BJ (cell line): Measurements from ENCODE around the gene CFAP46. TPM values are rescaled to one million over a fixed set of nuclear protein-coding genes. Genes with fewer than 3 reads are reported as not detected.

Experiments
- CTCF ChIA-PET: fragments of 350-600 bp; formaldehyde crosslinking; extraction: SDS; loops from one replicate; lab custom pipeline; 2021; ENCODE audit warnings: antibody characterized with exemption, inconsistent platforms; lab: Yijun Ruan, JAX
- POLR2A ChIA-PET: fragments of 300-600 bp; sonication (Branson Sonifier 250); formaldehyde crosslinking; extraction: SDS; loops from one replicate; lab custom pipeline; 2021; ENCODE audit warnings: antibody characterized with exemption; lab: Charles Lee
- DNase-seq: peaks from one replicate; pipeline ENCODE4 v3.0.0-alpha.2; 2011; ENCODE audit warnings: low read depth
- H3K27me3 ChIP-seq: 2 replicates; pipeline ENCODE4 v1.6.0; 2011; ENCODE audit warnings: low read length; ENCODE audit not compliant: control insufficient read depth, insufficient read depth
- H3K36me3 ChIP-seq: 2 replicates; pipeline ENCODE4 v1.5.1; 2011; ENCODE audit warnings: low read length; ENCODE audit not compliant: control insufficient read depth, insufficient read depth
- H3K4me3 ChIP-seq: 2 replicates; pipeline ENCODE4 v1.5.1; 2011; ENCODE audit warnings: low read depth, mild to moderate bottlenecking, control low read depth, low read length
- CTCF ChIP-seq: IDR thresholded peaks from 2 replicates; pipeline ENCODE4 v1.5.1; 2011; ENCODE audit warnings: low read depth, mild to moderate bottlenecking, control low read depth, inconsistent platforms, low read length, moderate library complexity; ENCODE audit not compliant: insufficient read depth
- polyA plus RNA-seq: library from polyadenylated mRNA; depleted of rRNA; stranded (reverse); fragments of >200 nt; gene quantifications from 2 replicates; pipeline ENCODE4 v1.2.3, GENCODE V29; 2011

The CFAP46 gene
- polyA plus RNA-seq, 1 experiment, result 1.8 TPM

GRCh38 chr10:132861116-132861691 is 81.2 kb downstream of the CFAP46 start:
- CTCF ChIA-PET, result no interaction called here
- no peaks in the 10 kb centered on the region for H3K36me3 ChIP-seq
- H3K27me3 ChIP-seq, result peaks cover 5% of the 10 kb centered on the region
- H3K4me3 ChIP-seq, result no peak overlapping the region
- POLR2A ChIA-PET, result no interaction called here
- TF ChIP-seq CTCF, result no peak
- no peak for DNase-seq

- no peak for TF ChIP-seq CTCF
- POLR2A ChIA-PET, result no interaction called here
- Histone ChIP-seq H3K4me3 (no peak overlapping the region), H3K27me3 (peaks cover 5% of the 10 kb centered on the region), H3K36me3 (no peaks in the 10 kb centered on the region)
- CTCF ChIA-PET, result interaction anchor here (0.7 kb wide), 1 partner anchor 285 kb away, joined by 3 read pairs; no protein-coding TSS in a partner anchor
- DNase-seq, result no peak
Observed at GRCh38 chr10:132860532-132860931, 81.8 kb downstream of the CFAP46 start.

DNA sequence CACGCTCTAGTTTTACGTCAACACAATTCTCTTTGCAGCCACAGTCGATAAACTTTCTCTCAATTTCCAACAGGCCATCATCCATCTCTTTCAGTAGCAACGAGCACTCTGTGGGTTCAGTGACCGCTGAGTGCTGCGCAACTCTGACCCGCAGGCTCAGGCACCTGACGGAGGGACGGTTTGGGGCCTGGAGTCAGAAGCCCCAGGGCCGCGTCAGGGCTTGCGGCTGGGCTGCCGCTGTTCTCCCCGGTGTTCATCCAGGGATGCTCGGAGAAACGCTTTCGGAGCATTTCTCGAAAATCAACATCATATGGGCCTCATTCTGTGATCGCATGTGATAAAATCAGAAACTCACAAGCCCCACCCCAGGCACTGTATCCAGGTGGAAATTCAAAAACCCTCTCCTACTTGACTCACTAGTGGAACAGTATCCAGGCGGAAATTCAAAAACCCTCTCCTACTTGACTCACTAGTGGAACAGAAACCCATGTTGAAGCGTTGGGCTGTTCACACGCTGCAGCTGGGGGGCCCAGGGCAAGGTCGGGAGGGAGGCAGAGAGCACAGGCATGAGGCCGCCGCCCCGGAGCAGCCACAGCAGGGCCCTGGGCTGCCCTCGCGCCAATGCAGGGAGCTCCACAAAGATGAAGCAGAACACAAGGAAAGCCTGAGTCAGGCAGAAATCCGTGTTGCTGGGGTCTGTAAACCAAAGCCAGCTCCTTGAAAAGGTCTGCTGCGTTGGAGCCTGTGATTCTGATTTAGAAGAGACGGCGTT is 83.1 kb downstream of the CFAP46 start:
- Histone ChIP-seq H3K4me3 (no peak overlapping the region), H3K27me3 (peaks cover 5% of the 10 kb centered on the region), H3K36me3 (no peaks in the 10 kb centered on the region)
- no peak for TF ChIP-seq CTCF
- ChIA-PET CTCF (no interaction called here), POLR2A (no interaction called here)
- DNase-seq, result no peak

GRCh38 chr10:132858121-132859081 is 84.0 kb downstream of the CFAP46 start:
- POLR2A ChIA-PET, result no interaction called here
- no peaks in the 10 kb centered on the region for H3K36me3 ChIP-seq
- peaks cover 5% of the 10 kb centered on the region for H3K27me3 ChIP-seq
- H3K4me3 ChIP-seq, result no peak overlapping the region
- CTCF ChIA-PET, result no interaction called here
- DNase-seq, result no peak
- no peak for TF ChIP-seq CTCF
